IMR-90 (cell line): ENCODE measurements around the gene HHIPL1.

Experiments
- BHLHE40 ChIP-seq: fragments of 150-350 bp; IDR thresholded peaks from 2 replicates; pipeline ENCODE4 v1.6.1; 2016; ENCODE audit warnings: mild to moderate bottlenecking, low read depth, low read length
- CEBPB ChIP-seq: IDR thresholded peaks from 2 replicates; pipeline ENCODE4 v1.6.1; 2012; ENCODE audit warnings: low read depth, low read length, improper control_type of control experiment
- CHD1 ChIP-seq: IDR thresholded peaks from 2 replicates; pipeline ENCODE4 v1.6.1; 2012; ENCODE audit warnings: low read depth, low read length, improper control_type of control experiment
- FOS ChIP-seq: fragments of 150-350 bp; IDR thresholded peaks from 2 replicates; pipeline ENCODE4 v1.6.1; 2016; ENCODE audit warnings: low read depth, low read length
- MAFK ChIP-seq: IDR thresholded peaks from 2 replicates; pipeline ENCODE4 v1.6.1; 2012; ENCODE audit warnings: low read depth, low read length, improper control_type of control experiment
- MXI1 ChIP-seq: IDR thresholded peaks from 2 replicates; pipeline ENCODE4 v1.6.1; 2012; ENCODE audit warnings: low read depth, mild to moderate bottlenecking, low read length, moderate library complexity, borderline replicate concordance
- NFE2L2 ChIP-seq: fragments of 150-350 bp; IDR thresholded peaks from 2 replicates; pipeline ENCODE4 v1.6.1; 2016; ENCODE audit warnings: low read depth, mild to moderate bottlenecking, low read length
- POLR2A ChIP-seq: IDR thresholded peaks from 2 replicates; pipeline ENCODE4 v1.6.1; 2012; ENCODE audit warnings: mild to moderate bottlenecking, low read depth, low read length
- RAD21 ChIP-seq: IDR thresholded peaks from 2 replicates; pipeline ENCODE4 v1.6.1; 2012; ENCODE audit warnings: low read length, improper control_type of control experiment
- RCOR1 ChIP-seq: IDR thresholded peaks from 2 replicates; pipeline ENCODE4 v1.6.1; 2012; ENCODE audit warnings: mild to moderate bottlenecking, low read length, improper control_type of control experiment; ENCODE audit not compliant: insufficient replicate concordance
- SMC3 ChIP-seq: fragments of 150-350 bp; IDR thresholded peaks from 2 replicates; pipeline ENCODE4 v1.6.1; 2016; ENCODE audit warnings: low read depth, mild to moderate bottlenecking, antibody characterized with exemption, low read length, moderate library complexity
- USF2 ChIP-seq: fragments of 150-350 bp; IDR thresholded peaks from 2 replicates; pipeline ENCODE4 v1.6.1; 2017; ENCODE audit warnings: mild to moderate bottlenecking, antibody characterized with exemption, low read length, low read depth
- TF ChIP-seq, protein P1 (sequence below): conservative IDR thresholded peaks from 2 replicates; pipeline ENCODE4 v1.5.1; 2012; ENCODE audit warnings: mild to moderate bottlenecking, low read depth, low read length, improper control_type of control experiment
- TF ChIP-seq, protein P2 (sequence below): fragments of 150-350 bp; IDR thresholded peaks from 2 replicates; pipeline ENCODE4 v1.6.1; 2016; ENCODE audit warnings: low read depth, mild to moderate bottlenecking, low read length, moderate library complexity, borderline replicate concordance

DNA sequence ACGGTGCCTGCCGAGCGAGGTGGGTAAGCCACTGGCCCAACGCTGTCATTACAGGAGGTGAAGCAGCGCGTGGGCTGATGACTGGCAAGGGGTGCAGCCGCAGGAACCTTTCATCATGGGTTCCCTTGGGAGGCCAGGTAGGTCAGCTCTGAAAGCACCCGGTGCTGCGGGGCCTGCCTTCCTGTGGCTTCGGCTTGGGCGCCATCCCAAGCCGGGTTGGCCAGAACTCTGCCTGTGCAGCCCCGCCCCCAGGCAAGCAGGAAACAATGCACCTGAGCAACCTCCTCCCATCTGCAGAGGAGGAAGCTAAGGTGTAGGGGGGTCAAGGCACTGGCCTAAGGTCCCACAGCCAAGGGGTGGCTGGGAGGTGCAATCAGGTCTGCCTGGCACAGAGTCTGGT is 20.0 kb upstream of the HHIPL1 start:
- TF ChIP-seq USF2 (no peak), POLR2A (no peak), CEBPB (no peak), MAFK (no peak), RAD21 (no peak), MXI1 (no peak), NFE2L2 (no peak), SMC3 (no peak), CHD1 (no peak), RCOR1 (no peak), FOS (no peak), BHLHE40 (no peak)
- TF ChIP-seq, protein P1, sequence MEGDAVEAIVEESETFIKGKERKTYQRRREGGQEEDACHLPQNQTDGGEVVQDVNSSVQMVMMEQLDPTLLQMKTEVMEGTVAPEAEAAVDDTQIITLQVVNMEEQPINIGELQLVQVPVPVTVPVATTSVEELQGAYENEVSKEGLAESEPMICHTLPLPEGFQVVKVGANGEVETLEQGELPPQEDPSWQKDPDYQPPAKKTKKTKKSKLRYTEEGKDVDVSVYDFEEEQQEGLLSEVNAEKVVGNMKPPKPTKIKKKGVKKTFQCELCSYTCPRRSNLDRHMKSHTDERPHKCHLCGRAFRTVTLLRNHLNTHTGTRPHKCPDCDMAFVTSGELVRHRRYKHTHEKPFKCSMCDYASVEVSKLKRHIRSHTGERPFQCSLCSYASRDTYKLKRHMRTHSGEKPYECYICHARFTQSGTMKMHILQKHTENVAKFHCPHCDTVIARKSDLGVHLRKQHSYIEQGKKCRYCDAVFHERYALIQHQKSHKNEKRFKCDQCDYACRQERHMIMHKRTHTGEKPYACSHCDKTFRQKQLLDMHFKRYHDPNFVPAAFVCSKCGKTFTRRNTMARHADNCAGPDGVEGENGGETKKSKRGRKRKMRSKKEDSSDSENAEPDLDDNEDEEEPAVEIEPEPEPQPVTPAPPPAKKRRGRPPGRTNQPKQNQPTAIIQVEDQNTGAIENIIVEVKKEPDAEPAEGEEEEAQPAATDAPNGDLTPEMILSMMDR = no peak
- TF ChIP-seq, protein P2, sequence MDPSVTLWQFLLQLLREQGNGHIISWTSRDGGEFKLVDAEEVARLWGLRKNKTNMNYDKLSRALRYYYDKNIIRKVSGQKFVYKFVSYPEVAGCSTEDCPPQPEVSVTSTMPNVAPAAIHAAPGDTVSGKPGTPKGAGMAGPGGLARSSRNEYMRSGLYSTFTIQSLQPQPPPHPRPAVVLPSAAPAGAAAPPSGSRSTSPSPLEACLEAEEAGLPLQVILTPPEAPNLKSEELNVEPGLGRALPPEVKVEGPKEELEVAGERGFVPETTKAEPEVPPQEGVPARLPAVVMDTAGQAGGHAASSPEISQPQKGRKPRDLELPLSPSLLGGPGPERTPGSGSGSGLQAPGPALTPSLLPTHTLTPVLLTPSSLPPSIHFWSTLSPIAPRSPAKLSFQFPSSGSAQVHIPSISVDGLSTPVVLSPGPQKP = no peak
